ENCODE measurements around the gene RHCG.
"Not testable (repeated sequence)": the region's sequence is repeated elsewhere in the genome, so short reads cannot be mapped to it uniquely, and the experiment has no call there.

RHCG gene

DNA sequence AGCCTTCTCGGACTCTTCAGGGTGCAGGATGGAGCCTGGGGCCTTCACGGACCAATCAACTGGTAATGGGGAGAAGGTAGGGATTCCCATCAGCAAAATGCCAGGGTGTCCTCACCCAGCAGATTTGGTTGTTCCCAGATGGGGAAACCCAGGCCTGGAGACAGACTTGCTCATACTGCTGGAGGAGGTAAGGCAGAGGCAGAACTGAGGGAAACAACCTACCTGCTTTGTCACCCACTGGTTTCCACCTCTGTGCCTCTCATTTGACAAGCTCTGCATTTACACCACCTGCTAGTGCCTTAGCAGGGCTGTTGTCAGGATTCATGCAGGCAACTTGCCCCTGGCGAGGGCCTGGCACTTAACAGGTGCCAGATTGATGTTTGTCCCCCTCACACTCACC lies 15.9 kb downstream of the RHCG start:
- Histone ChIP-seq H3K36me3 (ENCODE audit: control insufficient read depth, insufficient read depth, low read length) (no peaks in the 10 kb centered on the region), H3K27ac (ENCODE audit: insufficient read depth, low read length, poor library complexity, severe bottlenecking) (no peak overlapping the region), H3K9me3 (ENCODE audit: control insufficient read depth, low read length) (no peaks in the 10 kb centered on the region), H3K27me3 (replicated peaks; ENCODE audit: control insufficient read depth, insufficient read depth, low read length, poor library complexity, severe bottlenecking) (peaks cover 6% of the 10 kb centered on the region), H3K4me3 (ENCODE audit: insufficient read depth, low read depth, low read length, poor library complexity, severe bottlenecking) (no peak overlapping the region), H3K4me1 (ENCODE audit: control insufficient read depth, insufficient read depth, low read length, poor library complexity, severe bottlenecking) (no peaks in the 10 kb centered on the region)
- DNase-seq = no peak

DNA sequence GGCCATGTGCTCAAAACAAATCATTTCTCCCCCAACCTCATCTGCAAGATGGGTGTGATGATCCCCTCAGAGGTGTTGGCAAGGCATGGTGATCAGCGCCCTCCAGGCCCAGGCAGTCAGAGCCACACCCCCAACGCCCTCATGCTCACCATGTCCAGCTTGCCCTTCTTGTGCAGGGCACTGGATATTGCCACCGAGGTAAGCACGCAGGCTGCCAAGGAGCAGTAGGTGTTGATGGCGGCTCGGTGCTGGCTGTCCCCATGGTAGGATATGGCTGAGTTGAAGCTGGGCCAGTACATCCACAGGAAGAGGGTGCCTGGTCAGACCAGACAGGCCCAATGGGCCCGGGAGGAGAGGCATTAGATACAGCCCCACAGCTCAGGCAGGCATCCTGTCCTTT lies 17.2 kb downstream of the RHCG start:
- DNase-seq = no peak
- no peak overlapping the region for H3K27ac ChIP-seq (ENCODE audit: insufficient read depth, low read length, poor library complexity, severe bottlenecking)
- H3K4me3 ChIP-seq (ENCODE audit: insufficient read depth, low read depth, low read length, poor library complexity, severe bottlenecking) = no peak overlapping the region
- peaks cover 6% of the 10 kb centered on the region for H3K27me3 ChIP-seq (replicated peaks; ENCODE audit: control insufficient read depth, insufficient read depth, low read length, poor library complexity, severe bottlenecking)
- no peaks in the 10 kb centered on the region for H3K36me3 ChIP-seq (ENCODE audit: control insufficient read depth, insufficient read depth, low read length)
- H3K9me3 ChIP-seq (ENCODE audit: control insufficient read depth, low read length) = no peaks in the 10 kb centered on the region
- no peaks in the 10 kb centered on the region for H3K4me1 ChIP-seq (ENCODE audit: control insufficient read depth, insufficient read depth, low read length, poor library complexity, severe bottlenecking)

DNA sequence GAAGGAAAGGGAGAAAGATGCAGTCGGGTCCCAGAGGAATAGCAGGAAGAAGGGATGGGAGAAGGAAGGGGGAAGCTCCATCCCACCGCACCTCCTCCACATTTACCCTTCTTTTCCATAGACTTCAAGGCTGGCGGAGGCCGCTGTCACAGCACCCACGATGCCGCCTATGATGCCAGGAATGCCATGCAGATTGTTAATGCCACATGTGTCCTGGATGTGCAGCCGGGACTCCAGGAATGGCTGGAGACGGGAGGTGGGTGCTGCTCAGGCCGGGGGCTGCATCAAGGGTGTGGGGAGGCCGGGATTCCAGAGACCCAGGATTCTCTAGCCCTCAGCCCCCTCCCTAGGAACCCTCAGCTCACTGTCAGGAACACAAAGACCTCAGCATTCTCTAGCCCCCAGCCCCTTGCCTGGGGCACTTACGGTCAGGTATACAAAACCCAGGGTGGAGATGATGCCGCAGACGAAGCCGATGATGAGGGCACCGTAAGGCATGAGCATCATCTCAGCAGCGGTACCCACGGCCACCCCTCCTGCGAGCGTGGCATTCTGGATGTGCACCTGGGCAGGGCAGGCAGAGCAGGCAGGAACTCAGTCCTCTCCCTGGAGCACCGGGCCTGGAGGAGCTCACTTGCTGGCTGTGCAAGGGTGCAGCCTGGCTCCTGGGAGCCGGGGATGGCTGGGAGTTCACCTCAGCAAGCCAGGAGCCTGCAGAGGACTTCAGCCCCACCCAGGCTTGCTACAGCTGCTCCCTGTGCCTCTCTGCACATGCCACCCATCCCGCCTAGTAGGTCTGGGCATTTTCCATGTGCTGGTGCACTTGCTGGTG lies 18.8 kb downstream of the RHCG start:
- H3K27ac ChIP-seq (ENCODE audit: insufficient read depth, low read length, poor library complexity, severe bottlenecking) = no peak overlapping the region
- no peak overlapping the region for H3K4me3 ChIP-seq (ENCODE audit: insufficient read depth, low read depth, low read length, poor library complexity, severe bottlenecking)
- no peak for DNase-seq
- H3K27me3 ChIP-seq (replicated peaks; ENCODE audit: control insufficient read depth, insufficient read depth, low read length, poor library complexity, severe bottlenecking) = no peaks in the 10 kb centered on the region
- H3K4me1 ChIP-seq (ENCODE audit: control insufficient read depth, insufficient read depth, low read length, poor library complexity, severe bottlenecking) = no peaks in the 10 kb centered on the region
- H3K9me3 ChIP-seq (ENCODE audit: control insufficient read depth, low read length) = no peaks in the 10 kb centered on the region
- no peaks in the 10 kb centered on the region for H3K36me3 ChIP-seq (ENCODE audit: control insufficient read depth, insufficient read depth, low read length)

DNA sequence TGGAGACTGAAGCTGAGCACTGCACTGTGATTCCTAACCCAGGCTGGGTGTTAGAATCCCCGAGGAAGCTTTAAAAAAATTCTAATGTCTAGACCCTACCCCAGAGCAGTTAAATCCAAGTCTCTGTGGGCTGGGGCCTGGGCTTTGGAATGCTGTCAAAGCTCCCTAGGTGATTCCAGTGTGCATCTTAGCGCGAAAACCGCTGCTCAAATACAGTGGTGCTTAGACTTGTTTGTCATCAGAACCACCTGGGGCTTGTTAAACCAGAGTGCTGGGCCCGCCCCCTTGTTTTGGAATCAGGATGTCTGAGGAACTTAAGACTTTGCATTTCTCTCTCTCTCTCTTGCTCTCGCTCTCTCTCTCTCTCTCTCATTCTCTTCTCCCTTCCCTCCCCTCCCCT lies 20.7 kb downstream of the RHCG start:
- H3K4me3 ChIP-seq (ENCODE audit: insufficient read depth, low read depth, low read length, poor library complexity, severe bottlenecking) = no peak overlapping the region
- no peak overlapping the region for H3K27ac ChIP-seq (ENCODE audit: insufficient read depth, low read length, poor library complexity, severe bottlenecking)
- H3K4me1 ChIP-seq (ENCODE audit: control insufficient read depth, insufficient read depth, low read length, poor library complexity, severe bottlenecking) = no peaks in the 10 kb centered on the region
- H3K27me3 ChIP-seq (replicated peaks; ENCODE audit: control insufficient read depth, insufficient read depth, low read length, poor library complexity, severe bottlenecking) = no peaks in the 10 kb centered on the region
- no peak for DNase-seq
- no peaks in the 10 kb centered on the region for H3K36me3 ChIP-seq (ENCODE audit: control insufficient read depth, insufficient read depth, low read length)
- no peaks in the 10 kb centered on the region for H3K9me3 ChIP-seq (ENCODE audit: control insufficient read depth, low read length)

DNA sequence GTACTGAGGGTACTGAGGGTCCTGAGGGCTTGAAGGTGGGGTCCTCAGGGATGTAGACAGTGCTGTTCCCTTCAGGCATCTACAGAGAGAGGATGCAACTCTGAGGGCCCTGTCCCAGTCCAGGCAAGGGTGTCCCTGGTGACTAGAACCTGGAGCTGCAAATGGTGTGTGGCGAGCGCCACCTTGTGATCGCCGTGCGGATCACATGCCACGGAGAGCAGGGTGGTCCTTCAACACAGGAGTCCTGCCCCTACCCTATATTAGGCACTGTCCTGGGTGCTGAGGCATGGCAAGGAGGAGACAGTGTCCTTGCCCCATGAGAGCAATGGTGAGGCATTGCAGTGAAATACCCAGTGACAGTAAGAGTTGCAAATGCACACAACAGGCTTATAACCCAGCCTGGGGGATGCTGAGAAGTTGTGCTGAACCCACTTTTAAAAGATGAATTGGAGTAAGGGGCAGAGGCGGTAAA lies 23.6 kb downstream of the RHCG start:
- no peak overlapping the region for H3K4me3 ChIP-seq (ENCODE audit: insufficient read depth, low read depth, low read length, poor library complexity, severe bottlenecking)
- peaks cover 8% of the 10 kb centered on the region for H3K27me3 ChIP-seq (replicated peaks; ENCODE audit: control insufficient read depth, insufficient read depth, low read length, poor library complexity, severe bottlenecking)
- no peaks in the 10 kb centered on the region for H3K9me3 ChIP-seq (ENCODE audit: control insufficient read depth, low read length)
- no peaks in the 10 kb centered on the region for H3K4me1 ChIP-seq (ENCODE audit: control insufficient read depth, insufficient read depth, low read length, poor library complexity, severe bottlenecking)
- DNase-seq = no peak
- H3K36me3 ChIP-seq (ENCODE audit: control insufficient read depth, insufficient read depth, low read length) = no peaks in the 10 kb centered on the region
- H3K27ac ChIP-seq (ENCODE audit: insufficient read depth, low read length, poor library complexity, severe bottlenecking) = no peak overlapping the region

DNA sequence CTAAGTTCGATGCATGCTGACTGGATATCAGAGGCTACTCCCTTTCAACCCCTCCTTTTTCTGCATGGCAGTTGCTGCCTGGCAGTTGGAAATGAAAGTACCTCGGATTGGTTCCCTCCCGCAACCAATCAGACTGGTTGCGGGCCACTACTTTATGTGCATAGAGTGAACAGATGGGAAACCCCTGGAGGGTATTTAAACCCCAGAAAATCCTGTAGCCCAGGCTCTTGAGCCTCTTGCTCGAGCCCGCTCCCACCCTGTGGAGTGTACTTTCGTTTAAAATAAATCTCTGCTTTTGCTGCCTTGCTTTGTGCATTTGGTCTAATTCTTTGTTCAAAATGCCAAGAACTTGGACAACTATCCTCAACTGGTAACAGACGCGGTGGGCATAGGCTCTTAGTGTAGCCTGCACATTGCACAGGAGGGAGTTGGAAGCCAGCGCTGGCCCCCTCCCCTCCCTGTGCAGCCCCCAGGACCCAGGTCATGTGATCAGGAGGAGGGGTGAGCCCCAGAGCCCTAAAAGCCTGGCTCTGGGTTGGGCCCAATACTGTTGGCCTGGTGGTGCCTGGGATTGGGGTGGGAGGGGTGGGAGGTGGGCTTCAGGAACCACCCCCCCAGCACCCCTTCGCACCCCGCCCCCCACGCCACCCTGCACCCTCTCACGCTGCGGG lies 26.8 kb downstream of the RHCG start:
- DNase-seq = no peak
- peaks cover 17% of the 10 kb centered on the region for H3K27me3 ChIP-seq (replicated peaks; ENCODE audit: control insufficient read depth, insufficient read depth, low read length, poor library complexity, severe bottlenecking)
- no peak overlapping the region for H3K27ac ChIP-seq (ENCODE audit: insufficient read depth, low read length, poor library complexity, severe bottlenecking)
- H3K9me3 ChIP-seq (ENCODE audit: control insufficient read depth, low read length) = no peaks in the 10 kb centered on the region
- no peaks in the 10 kb centered on the region for H3K36me3 ChIP-seq (ENCODE audit: control insufficient read depth, insufficient read depth, low read length)
- H3K4me3 ChIP-seq (ENCODE audit: insufficient read depth, low read depth, low read length, poor library complexity, severe bottlenecking) = no peak overlapping the region
- no peaks in the 10 kb centered on the region for H3K4me1 ChIP-seq (ENCODE audit: control insufficient read depth, insufficient read depth, low read length, poor library complexity, severe bottlenecking)

DNA sequence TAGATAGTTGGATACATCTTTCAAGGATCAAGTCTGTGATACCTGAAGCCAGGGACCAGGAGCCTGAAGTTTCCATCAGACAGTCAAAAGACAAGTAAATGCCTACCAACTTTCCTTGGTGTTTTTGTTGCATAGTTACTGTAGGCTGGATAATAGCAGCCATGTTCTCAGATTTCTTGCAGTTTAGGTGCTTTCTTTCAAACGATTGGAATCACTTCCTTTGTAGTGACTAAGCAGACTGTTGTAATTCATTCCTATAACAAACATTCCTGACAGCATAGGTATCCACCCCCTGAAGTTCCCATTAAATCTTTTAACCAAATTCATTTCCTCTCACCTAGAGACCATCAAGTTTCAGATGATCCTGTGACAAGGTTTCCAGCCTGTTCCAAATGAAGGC lies 27.6 kb downstream of the RHCG start:
- peaks cover 17% of the 10 kb centered on the region for H3K27me3 ChIP-seq (replicated peaks; ENCODE audit: control insufficient read depth, insufficient read depth, low read length, poor library complexity, severe bottlenecking)
- H3K4me3 ChIP-seq (ENCODE audit: insufficient read depth, low read depth, low read length, poor library complexity, severe bottlenecking); H3K27ac ChIP-seq (ENCODE audit: insufficient read depth, low read length, poor library complexity, severe bottlenecking); H3K9me3 ChIP-seq (ENCODE audit: control insufficient read depth, low read length); H3K4me1 ChIP-seq (ENCODE audit: control insufficient read depth, insufficient read depth, low read length, poor library complexity, severe bottlenecking); H3K36me3 ChIP-seq (ENCODE audit: control insufficient read depth, insufficient read depth, low read length); DNase-seq: not testable (repeated sequence)

DNA sequence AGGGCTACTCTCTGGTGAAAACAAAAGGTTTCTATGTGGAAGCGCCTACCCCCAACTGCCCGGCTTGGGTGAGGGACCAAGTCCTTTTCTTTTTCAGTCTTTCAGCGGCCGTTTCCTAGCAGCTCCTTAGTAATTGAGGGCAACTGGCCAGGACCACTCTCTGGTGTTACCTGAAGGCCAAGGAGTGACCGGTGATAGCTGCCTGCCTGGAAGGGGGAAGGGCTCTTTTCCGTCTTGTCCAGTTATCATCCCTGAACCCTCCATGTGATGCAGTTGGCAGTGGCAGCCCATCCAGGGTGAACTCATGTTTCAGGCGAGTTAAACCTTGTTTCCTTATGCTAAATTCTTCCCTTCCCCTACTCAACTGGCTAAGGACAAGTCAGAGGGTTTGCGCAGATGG lies 33.3 kb downstream of the RHCG start:
- H3K27ac ChIP-seq (ENCODE audit: insufficient read depth, low read length, poor library complexity, severe bottlenecking) = no peak overlapping the region
- H3K4me3 ChIP-seq (ENCODE audit: insufficient read depth, low read depth, low read length, poor library complexity, severe bottlenecking) = no peak overlapping the region
- no peak for DNase-seq
- H3K36me3 ChIP-seq (ENCODE audit: control insufficient read depth, insufficient read depth, low read length) = no peaks in the 10 kb centered on the region
- H3K27me3 ChIP-seq (replicated peaks; ENCODE audit: control insufficient read depth, insufficient read depth, low read length, poor library complexity, severe bottlenecking) = peaks cover 12% of the 10 kb centered on the region
- no peaks in the 10 kb centered on the region for H3K4me1 ChIP-seq (ENCODE audit: control insufficient read depth, insufficient read depth, low read length, poor library complexity, severe bottlenecking)
- H3K9me3 ChIP-seq (ENCODE audit: control insufficient read depth, low read length) = no peaks in the 10 kb centered on the region

DNA sequence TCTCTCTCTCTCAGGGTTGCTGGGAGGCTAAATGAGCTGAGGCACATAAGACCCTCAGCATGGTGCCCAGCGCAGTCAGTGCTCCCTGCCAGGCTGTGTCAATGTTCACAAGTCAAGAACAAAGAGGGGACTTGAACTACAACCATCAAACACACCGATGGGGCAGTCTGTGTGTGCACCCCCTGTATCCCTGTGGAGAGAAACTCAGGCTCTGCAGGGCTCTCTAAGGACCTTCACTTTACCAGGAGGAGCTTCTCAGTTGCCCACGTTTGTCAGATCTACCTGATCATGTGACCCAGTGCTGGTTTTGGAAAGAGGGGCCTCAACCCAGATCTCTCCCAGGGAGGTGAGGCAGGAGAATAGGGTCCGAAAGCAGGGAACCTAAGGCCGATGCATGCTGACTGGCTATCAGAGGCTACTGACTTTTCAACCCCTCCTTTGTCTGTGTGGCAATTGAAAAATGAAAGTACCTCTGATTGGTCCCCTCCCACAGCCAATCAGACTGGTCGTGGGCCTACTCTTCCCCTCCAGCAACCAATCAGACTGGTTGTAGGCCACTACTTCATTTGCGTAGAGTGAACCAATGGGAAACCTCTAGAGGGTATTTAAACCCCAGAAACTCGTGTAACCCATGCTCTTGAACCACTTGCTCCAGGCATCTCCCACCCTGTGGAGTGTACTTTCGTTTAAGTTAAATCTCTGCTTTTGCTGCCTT lies 34.0 kb downstream of the RHCG start:
- no peaks in the 10 kb centered on the region for H3K4me1 ChIP-seq (ENCODE audit: control insufficient read depth, insufficient read depth, low read length, poor library complexity, severe bottlenecking)
- DNase-seq = no peak
- H3K9me3 ChIP-seq (ENCODE audit: control insufficient read depth, low read length) = no peaks in the 10 kb centered on the region
- H3K27ac ChIP-seq (ENCODE audit: insufficient read depth, low read length, poor library complexity, severe bottlenecking) = no peak overlapping the region
- peaks cover 10% of the 10 kb centered on the region for H3K27me3 ChIP-seq (replicated peaks; ENCODE audit: control insufficient read depth, insufficient read depth, low read length, poor library complexity, severe bottlenecking)
- no peak overlapping the region for H3K4me3 ChIP-seq (ENCODE audit: insufficient read depth, low read depth, low read length, poor library complexity, severe bottlenecking)
- no peaks in the 10 kb centered on the region for H3K36me3 ChIP-seq (ENCODE audit: control insufficient read depth, insufficient read depth, low read length)

DNA sequence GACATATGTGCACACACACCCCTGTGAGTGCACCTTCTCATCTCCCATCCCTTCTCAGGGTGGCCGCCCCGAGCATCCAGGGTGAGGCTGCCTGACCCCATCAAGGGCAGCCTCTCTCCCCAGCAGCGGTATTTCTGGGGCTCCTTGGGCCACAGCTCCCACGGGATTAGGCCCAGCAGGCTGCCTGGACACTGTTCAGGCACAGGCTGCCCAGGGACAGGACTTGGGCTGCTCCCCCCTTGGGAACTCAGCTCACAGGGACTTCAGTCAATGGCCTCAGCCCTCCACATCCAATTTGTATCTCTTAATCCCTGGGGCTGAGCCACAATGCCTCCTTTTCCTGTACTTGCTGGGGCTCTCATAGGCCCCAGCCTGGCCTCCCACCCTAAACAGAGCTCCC lies 35.0 kb downstream of the RHCG start:
- no peaks in the 10 kb centered on the region for H3K36me3 ChIP-seq (ENCODE audit: control insufficient read depth, insufficient read depth, low read length)
- H3K27me3 ChIP-seq (replicated peaks; ENCODE audit: control insufficient read depth, insufficient read depth, low read length, poor library complexity, severe bottlenecking) = peaks cover 4% of the 10 kb centered on the region
- no peaks in the 10 kb centered on the region for H3K9me3 ChIP-seq (ENCODE audit: control insufficient read depth, low read length)
- no peak overlapping the region for H3K4me3 ChIP-seq (ENCODE audit: insufficient read depth, low read depth, low read length, poor library complexity, severe bottlenecking)
- DNase-seq = no peak
- no peaks in the 10 kb centered on the region for H3K4me1 ChIP-seq (ENCODE audit: control insufficient read depth, insufficient read depth, low read length, poor library complexity, severe bottlenecking)
- H3K27ac ChIP-seq (ENCODE audit: insufficient read depth, low read length, poor library complexity, severe bottlenecking) = no peak overlapping the region
